Trophoblast cell (in vitro differentiated cells and primary cell): Measurements from ENCODE around the gene TOP3A.

Experiments used
- DNase-seq, 2 donors: peaks; one replicate each; pipeline ENCODE4 v3.0.0-alpha.2; 2016
- H2AFZ ChIP-seq: 2 replicates; pipeline ENCODE4 v1.6.1; 2013; ENCODE audit warnings: low read length, moderate library complexity, mild to moderate bottlenecking; ENCODE audit not compliant: insufficient read depth, poor library complexity
- H2AK5ac ChIP-seq: 2 replicates; pipeline ENCODE4 v1.6.1; 2013; ENCODE audit warnings: mild to moderate bottlenecking, low read length
- H2BK120ac ChIP-seq: 2 replicates; pipeline ENCODE4 v1.6.1; 2013; ENCODE audit warnings: low read length, mild to moderate bottlenecking, moderate library complexity; ENCODE audit not compliant: insufficient read depth, poor library complexity
- H2BK12ac ChIP-seq: 2 replicates; pipeline ENCODE4 v1.6.1; 2013; ENCODE audit warnings: mild to moderate bottlenecking, low read length, moderate library complexity
- H2BK5ac ChIP-seq: 2 replicates; pipeline ENCODE4 v1.6.1; 2013; ENCODE audit warnings: low read length, low read depth, moderate library complexity, mild to moderate bottlenecking; ENCODE audit not compliant: poor library complexity
- H3K14ac ChIP-seq: 2 replicates; pipeline ENCODE4 v1.6.1; 2013; ENCODE audit warnings: mild to moderate bottlenecking, low read length
- H3K18ac ChIP-seq: 2 replicates; pipeline ENCODE4 v1.6.1; 2013; ENCODE audit warnings: mild to moderate bottlenecking, low read length
- H3K23ac ChIP-seq: 2 replicates; pipeline ENCODE4 v1.6.1; 2013; ENCODE audit warnings: low read length
- H3K27ac ChIP-seq: 2 replicates; pipeline ENCODE4 v1.5.1; 2013; ENCODE audit warnings: low read depth, mild to moderate bottlenecking, inconsistent platforms, low read length, moderate library complexity
- H3K27me3 ChIP-seq: 2 replicates; pipeline ENCODE4 v1.6.1; 2013; ENCODE audit warnings: inconsistent platforms, mild to moderate bottlenecking, low read length, moderate library complexity; ENCODE audit not compliant: insufficient read depth
- H3K36me3 ChIP-seq, 2 experiments: 1 replicate in 1 of 2; 2 replicates in 1 of 2; pipeline ENCODE4 v1.6.1; 2013; ENCODE audit warnings: low read length in 2 of 2, mild to moderate bottlenecking in 2 of 2, moderate library complexity in 1 of 2; ENCODE audit not compliant: insufficient read depth in 2 of 2, control insufficient read depth in 1 of 2
- H3K4ac ChIP-seq: 2 replicates; pipeline ENCODE4 v1.6.1; 2013; ENCODE audit warnings: low read depth, mild to moderate bottlenecking, low read length, moderate library complexity
- H3K4me1 ChIP-seq, 2 experiments: 1 replicate in 1 of 2; 2 replicates in 1 of 2; pipeline ENCODE4 v1.6.1; 2013; ENCODE audit warnings: low read length in 2 of 2, mild to moderate bottlenecking in 2 of 2, moderate library complexity in 1 of 2; ENCODE audit not compliant: insufficient read depth in 2 of 2, control insufficient read depth in 1 of 2
- H3K4me2 ChIP-seq: 2 replicates; pipeline ENCODE4 v1.6.1; 2013; ENCODE audit warnings: inconsistent platforms, mild to moderate bottlenecking, low read length, moderate library complexity
- H3K4me3 ChIP-seq: 2 replicates; pipeline ENCODE4 v1.5.1; 2013; ENCODE audit warnings: mild to moderate bottlenecking, low read depth, low read length, inconsistent platforms
- H3K79me1 ChIP-seq: one replicate; pipeline ENCODE4 v1.6.1; 2013; ENCODE audit warnings: low read length
- H3K79me2 ChIP-seq: 2 replicates; pipeline ENCODE4 v1.6.1; 2013; ENCODE audit warnings: low read length, mild to moderate bottlenecking; ENCODE audit not compliant: control insufficient read depth, insufficient read depth, poor library complexity
- H3K9ac ChIP-seq: 2 replicates; pipeline ENCODE4 v1.6.1; 2013; ENCODE audit warnings: mild to moderate bottlenecking, low read length
- H3K9me3 ChIP-seq: 2 replicates; pipeline ENCODE4 v1.6.1; 2013; ENCODE audit warnings: low read depth, mild to moderate bottlenecking, control low read depth, inconsistent platforms, low read length; ENCODE audit not compliant: insufficient read depth
- H4K12ac ChIP-seq: 2 replicates; pipeline ENCODE4 v1.6.1; 2013; ENCODE audit warnings: low read depth, mild to moderate bottlenecking, low read length, moderate library complexity
- H4K8ac ChIP-seq: 2 replicates; pipeline ENCODE4 v1.6.1; 2013; ENCODE audit warnings: low read depth, mild to moderate bottlenecking, low read length, moderate library complexity
- H4K91ac ChIP-seq: one replicate; pipeline ENCODE4 v1.6.1; 2013; ENCODE audit warnings: low read depth, mild to moderate bottlenecking, low read length, moderate library complexity
- WGBS: extraction: QIAGEN DNeasy Blood & Tissue Kit; methylation state at CpG from one replicate; pipeline ENCODE4 v1.1.7; 2013; ENCODE audit warnings: missing lambda C conversion rate; ENCODE audit not compliant: insufficient read length, insufficient coverage; ENCODE audit errors: extremely low coverage; 5-methylcytosine and 5-hydroxymethylcytosine counted together

Gene TOP3A

GRCh38 chr17:18229254-18229653 is 85.5 kb downstream of the TOP3A start:
- Histone ChIP-seq H2AK5ac (no peak overlapping the region), H3K4me2 (no peak overlapping the region), H3K9ac (no peak overlapping the region), H3K4me1 (peaks cover 13 to 16% of the 10 kb centered on the region in 2 experiments), H3K18ac (no peak overlapping the region), H3K9me3 (no peaks in the 10 kb centered on the region), H3K36me3 (peaks cover 23% of the 10 kb centered on the region in 2 experiments), H3K4ac (no peak overlapping the region), H4K91ac (no peak overlapping the region), H4K12ac (no peak overlapping the region), H3K79me1 (peaks cover 15% of the 10 kb centered on the region), H3K79me2 (peaks cover 10% of the 10 kb centered on the region), H2BK12ac (no peak overlapping the region), H3K23ac (no peak overlapping the region), H2AFZ (no peak overlapping the region), H3K14ac (no peak overlapping the region), H2BK120ac (no peak overlapping the region), H3K4me3 (no peak overlapping the region), H2BK5ac (no peak overlapping the region), H3K27ac (no peak overlapping the region), H3K27me3 (no peaks in the 10 kb centered on the region), H4K8ac (no peak overlapping the region)
- WGBS = no CpG with 5 or more reads among the region's 4 CpGs
- DNase-seq = no peak

GRCh38 chr17:18228176-18228682 is 86.6 kb downstream of the TOP3A start:
- Histone ChIP-seq H4K12ac (no peak overlapping the region), H3K79me2 (peaks cover 10% of the 10 kb centered on the region), H3K27me3 (no peaks in the 10 kb centered on the region), H2BK5ac (no peak overlapping the region), H4K8ac (no peak overlapping the region), H3K9ac (no peak overlapping the region), H2AK5ac (no peak overlapping the region), H2BK12ac (no peak overlapping the region), H2BK120ac (no peak overlapping the region), H3K79me1 (peaks cover 18% of the 10 kb centered on the region), H3K4me1 (peaks cover 16 to 20% of the 10 kb centered on the region in 2 experiments), H3K4me2 (no peak overlapping the region), H3K9me3 (no peaks in the 10 kb centered on the region), H3K18ac (no peak overlapping the region), H4K91ac (no peak overlapping the region), H3K14ac (no peak overlapping the region), H3K4me3 (no peak overlapping the region), H3K4ac (no peak overlapping the region), H3K36me3 (peaks cover 13% of the 10 kb centered on the region in 2 experiments), H3K23ac (no peak overlapping the region), H2AFZ (no peak overlapping the region), H3K27ac (no peak overlapping the region)
- DNase-seq = no peak
- no CpG with 5 or more reads among the region's 10 CpGs for WGBS

- H3K14ac ChIP-seq = no peak overlapping the region
- peak overlapping the region; percentile 16 for H3K4ac ChIP-seq
- no peak overlapping the region for H3K23ac ChIP-seq
- H3K4me2 ChIP-seq = no peak overlapping the region
- H2AFZ ChIP-seq = no peak overlapping the region
- no peak overlapping the region for H2BK5ac ChIP-seq
- H3K36me3 ChIP-seq = peaks cover 8% of the 10 kb centered on the region in 2 experiments
- H4K91ac ChIP-seq = no peak overlapping the region
- WGBS = no CpG with 5 or more reads among the region's 5 CpGs
- no peak overlapping the region for H3K27ac ChIP-seq
- peaks cover 18% of the 10 kb centered on the region for H3K79me1 ChIP-seq
- H2BK120ac ChIP-seq = no peak overlapping the region
- H3K4me3 ChIP-seq = no peak overlapping the region
- no peak for DNase-seq
- H3K27me3 ChIP-seq = no peaks in the 10 kb centered on the region
- no peak overlapping the region for H3K18ac ChIP-seq
- no peak overlapping the region for H2BK12ac ChIP-seq
- no peaks in the 10 kb centered on the region for H3K9me3 ChIP-seq
- no peak overlapping the region for H4K12ac ChIP-seq
- H2AK5ac ChIP-seq = no peak overlapping the region
- no peak overlapping the region for H4K8ac ChIP-seq
- H3K9ac ChIP-seq = no peak overlapping the region
- peaks cover 16 to 20% of the 10 kb centered on the region in 2 experiments for H3K4me1 ChIP-seq
- peaks cover 10% of the 10 kb centered on the region for H3K79me2 ChIP-seq
These were observed 87.2 kb downstream of the TOP3A start for GRCh38 chr17:18227635-18228034.

GRCh38 chr17:18226284-18226945 is 88.4 kb downstream of the TOP3A start:
- no CpG with 5 or more reads among the region's 16 CpGs for WGBS

More at GRCh38 chr17:18226284-18226945, 88.4 kb downstream of the TOP3A start:
- H2AFZ ChIP-seq = no peak overlapping the region
- peak overlapping the region; percentile 78 for H3K4me3 ChIP-seq
- no peaks in the 10 kb centered on the region for H3K27me3 ChIP-seq
- peaks cover 16 to 20% of the 10 kb centered on the region in 2 experiments for H3K4me1 ChIP-seq
- H3K9ac ChIP-seq = peak overlapping the region; percentile 77
- H4K8ac ChIP-seq = peak overlapping the region; percentile 77
- peaks cover 18% of the 10 kb centered on the region for H3K79me1 ChIP-seq
- DNase-seq = no peak
- H3K9me3 ChIP-seq = no peaks in the 10 kb centered on the region
- H3K36me3 ChIP-seq = no peaks in the 10 kb centered on the region
- H3K4me2 ChIP-seq = peak overlapping the region; percentile 76
- peak overlapping the region; percentile 71 for H4K91ac ChIP-seq
- H2BK5ac ChIP-seq = no peak overlapping the region
- peak overlapping the region; percentile 58 for H3K18ac ChIP-seq
- no peak overlapping the region for H2BK12ac ChIP-seq
- no peak overlapping the region for H4K12ac ChIP-seq
- peak overlapping the region; percentile 4 for H3K23ac ChIP-seq
- peak overlapping the region; percentile 8 for H2AK5ac ChIP-seq
- H3K27ac ChIP-seq = no peak overlapping the region
- H3K14ac ChIP-seq = peak overlapping the region; percentile 47
- H2BK120ac ChIP-seq = no peak overlapping the region
- H3K79me2 ChIP-seq = peaks cover 10% of the 10 kb centered on the region
- H3K4ac ChIP-seq = peak overlapping the region; percentile 87
